ENCODE results near the gene SSH2.

The SSH2 gene

DNA sequence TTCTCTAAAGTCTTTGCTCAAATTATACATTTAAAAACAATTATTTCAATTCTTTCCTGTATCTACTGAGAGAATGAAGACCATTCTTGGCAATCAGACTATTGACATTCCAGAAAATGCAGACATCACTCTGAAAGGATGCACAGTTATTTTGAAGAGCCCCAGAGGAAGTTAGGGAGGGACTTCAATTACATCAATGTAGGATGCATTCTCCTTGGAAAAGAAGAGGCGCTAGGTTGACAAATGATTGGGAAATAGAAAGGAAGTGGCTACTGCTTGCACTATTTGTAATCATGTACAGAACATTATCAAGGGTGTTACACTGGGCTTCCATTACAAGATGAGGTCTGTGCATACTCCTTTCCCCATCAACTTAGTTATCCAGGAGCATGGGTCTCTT, 74.3 kb downstream of the SSH2 start:
- no peak for DNase-seq (ENCODE audit: low read depth, low spot score)
- TF ChIP-seq POLR2AphosphoS5 (IDR thresholded peaks at IDR 0.05; ENCODE audit: borderline replicate concordance, low read depth, low read length) = no peak
- TF ChIP-seq FOXP2 (optimal IDR thresholded peaks at IDR 0.05; ENCODE audit: control extremely low read depth, extremely low read length, insufficient read depth) = no peak
- no peak for TF ChIP-seq EZH2 (IDR thresholded peaks at IDR 0.05)
- Histone ChIP-seq H3K27ac (no peak overlapping the region), H3K9me3 (ENCODE audit: low read depth, low read length) (no peaks in the 10 kb centered on the region; the same call in 1 of the 2 replicates), H3K36me3 (ENCODE audit: insufficient read depth, low read length) (no peaks in the 10 kb centered on the region), H3K9ac (ENCODE audit: insufficient read length) (no peak overlapping the region), H3K4me3 (no peak overlapping the region)

DNA sequence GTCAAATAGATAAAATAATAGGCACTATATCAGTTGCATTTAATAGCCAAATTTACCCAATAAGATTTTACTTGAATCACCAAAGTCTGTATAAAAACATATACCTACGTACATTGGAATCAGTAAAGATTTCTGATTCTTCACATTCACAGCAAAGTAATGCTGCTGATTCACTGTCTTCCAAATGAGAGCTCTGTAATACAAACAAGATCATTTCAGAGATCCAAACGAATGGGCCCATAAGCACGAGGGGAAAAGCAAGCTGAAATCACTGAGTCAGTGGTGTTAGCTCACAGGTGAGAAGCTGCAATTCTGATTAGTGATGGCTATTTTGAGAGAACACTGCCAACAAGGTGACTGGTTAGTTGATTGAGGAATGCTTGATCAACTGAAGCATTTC, 81.3 kb downstream of the SSH2 start:
- DNase-seq (ENCODE audit: low read depth, low spot score) = no peak
- no peak overlapping the region for H3K9ac ChIP-seq (ENCODE audit: insufficient read length)
- H3K9me3 ChIP-seq (ENCODE audit: low read depth, low read length) = no peaks in the 10 kb centered on the region
- TF ChIP-seq FOXP2 (optimal IDR thresholded peaks at IDR 0.05; ENCODE audit: control extremely low read depth, extremely low read length, insufficient read depth) = no peak
- TF ChIP-seq EZH2 (IDR thresholded peaks at IDR 0.05) = no peak
- TF ChIP-seq POLR2AphosphoS5 (IDR thresholded peaks at IDR 0.05; ENCODE audit: borderline replicate concordance, low read depth, low read length) = no peak
- peaks cover 5% of the 10 kb centered on the region; the same call in 1 of the 2 replicates for H3K36me3 ChIP-seq (ENCODE audit: insufficient read depth, low read length)
- H3K27ac ChIP-seq = no peak overlapping the region
- H3K4me3 ChIP-seq = no peak overlapping the region

DNA sequence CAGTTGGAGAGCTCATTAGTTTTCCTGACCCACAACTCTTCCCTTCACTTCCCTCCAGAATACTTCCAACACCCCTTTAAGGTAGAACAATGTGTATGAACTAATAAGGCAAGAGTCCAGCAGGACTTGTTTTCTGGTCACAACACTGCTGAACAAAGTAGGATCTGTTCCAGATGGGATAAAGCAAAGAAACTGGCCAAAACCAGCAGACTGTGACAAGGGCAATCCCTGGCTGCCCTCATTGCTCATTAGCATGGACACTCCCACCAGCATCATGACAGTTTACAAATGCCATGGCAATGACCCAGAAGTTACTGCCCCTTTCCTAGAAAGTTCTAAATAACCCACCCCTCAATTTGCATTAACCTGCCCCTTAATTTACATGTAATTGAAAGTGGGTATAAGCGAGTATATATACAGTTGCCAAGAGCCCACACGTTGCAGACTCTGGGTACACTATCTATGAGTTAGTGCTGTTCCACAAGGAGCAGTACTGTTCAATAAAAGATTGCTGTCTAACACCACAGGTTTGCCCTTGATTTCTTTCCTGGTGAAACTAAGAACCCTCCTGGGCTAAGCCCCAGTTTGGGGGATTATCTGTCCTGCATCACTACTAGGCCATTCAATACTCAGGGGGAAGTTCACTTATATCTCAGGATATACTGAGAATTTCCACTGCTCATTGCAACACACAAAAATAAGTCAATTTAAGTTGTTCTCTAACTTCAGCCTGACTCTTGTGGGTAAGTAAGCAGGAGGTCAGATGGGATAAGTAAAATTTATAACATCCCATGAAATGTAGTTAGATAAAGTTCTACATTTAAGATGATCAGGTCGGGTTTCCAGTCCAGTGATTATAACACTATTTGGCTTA, 82.3 kb downstream of the SSH2 start:
- no peak overlapping the region for H3K27ac ChIP-seq
- no peak for DNase-seq (ENCODE audit: low read depth, low spot score)

DNA sequence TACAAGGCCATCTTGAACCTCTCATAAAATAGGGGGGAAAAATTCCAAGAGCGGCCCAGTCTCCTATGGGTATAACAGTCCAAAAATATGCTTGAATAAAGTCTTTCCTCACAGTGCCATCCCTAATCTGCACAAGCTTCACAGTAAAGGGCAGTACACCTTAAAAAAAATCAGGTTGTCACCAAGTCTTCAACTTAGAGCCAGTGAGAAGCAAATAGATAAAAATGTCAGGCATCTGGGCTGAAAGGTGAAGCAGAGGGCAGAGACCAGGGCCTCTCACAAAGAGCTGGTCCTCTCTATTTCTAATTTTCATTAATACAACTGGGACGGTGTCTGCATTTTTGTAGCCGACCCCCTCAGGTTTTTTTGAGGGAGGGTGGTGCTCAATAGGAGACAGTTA, 82.9 kb downstream of the SSH2 start:
- no peak overlapping the region for H3K27ac ChIP-seq
- no peak overlapping the region for H3K4me3 ChIP-seq
- no peaks in the 10 kb centered on the region for H3K9me3 ChIP-seq (ENCODE audit: low read depth, low read length)
- no peak overlapping the region for H3K9ac ChIP-seq (ENCODE audit: insufficient read length)
- no peak for TF ChIP-seq FOXP2 (optimal IDR thresholded peaks at IDR 0.05; ENCODE audit: control extremely low read depth, extremely low read length, insufficient read depth)
- no peak for TF ChIP-seq EZH2 (IDR thresholded peaks at IDR 0.05)
- no peak for TF ChIP-seq POLR2AphosphoS5 (IDR thresholded peaks at IDR 0.05; ENCODE audit: borderline replicate concordance, low read depth, low read length)
- peaks cover 5% of the 10 kb centered on the region; the same call in 1 of the 2 replicates for H3K36me3 ChIP-seq (ENCODE audit: insufficient read depth, low read length)
- DNase-seq (ENCODE audit: low read depth, low spot score) = no peak

More for the DNA sequence above, 82.3 kb downstream of the SSH2 start:
- TF ChIP-seq POLR2AphosphoS5 (IDR thresholded peaks at IDR 0.05; ENCODE audit: borderline replicate concordance, low read depth, low read length) = no peak
- TF ChIP-seq FOXP2 (optimal IDR thresholded peaks at IDR 0.05; ENCODE audit: control extremely low read depth, extremely low read length, insufficient read depth) = no peak
- TF ChIP-seq EZH2 (IDR thresholded peaks at IDR 0.05) = no peak
- no peak overlapping the region for H3K9ac ChIP-seq (ENCODE audit: insufficient read length)
- H3K36me3 ChIP-seq (ENCODE audit: insufficient read depth, low read length) = peaks cover 5% of the 10 kb centered on the region; the same call in 1 of the 2 replicates
- H3K4me3 ChIP-seq = no peak overlapping the region
- H3K9me3 ChIP-seq (ENCODE audit: low read depth, low read length) = no peaks in the 10 kb centered on the region

DNA sequence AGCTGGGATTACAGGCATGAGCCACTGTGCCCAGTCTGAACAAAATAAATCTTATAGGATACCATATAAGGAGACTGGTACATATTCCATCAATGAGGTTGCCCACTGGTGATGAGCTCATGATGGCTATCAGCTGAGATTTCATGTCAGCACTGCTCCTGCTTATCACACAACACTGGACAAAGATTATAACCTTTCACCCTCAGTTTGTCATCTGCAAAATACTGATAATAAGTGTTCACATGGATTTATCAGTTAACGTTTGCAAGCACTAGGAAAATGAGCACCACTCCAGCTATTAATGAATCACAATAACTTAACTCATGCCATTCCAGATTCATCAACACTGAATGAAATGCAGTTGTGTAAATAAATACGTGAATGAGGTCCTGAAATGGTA, 83.7 kb downstream of the SSH2 start:
- Histone ChIP-seq H3K9me3 (ENCODE audit: low read depth, low read length) (no peaks in the 10 kb centered on the region), H3K9ac (ENCODE audit: insufficient read length) (no peak overlapping the region), H3K27ac (no peak overlapping the region), H3K36me3 (ENCODE audit: insufficient read depth, low read length) (peaks cover 5% of the 10 kb centered on the region; the same call in 1 of the 2 replicates), H3K4me3 (no peak overlapping the region)
- DNase-seq (ENCODE audit: low read depth, low spot score) = no peak
- TF ChIP-seq FOXP2 (optimal IDR thresholded peaks at IDR 0.05; ENCODE audit: control extremely low read depth, extremely low read length, insufficient read depth) (no peak), POLR2AphosphoS5 (IDR thresholded peaks at IDR 0.05; ENCODE audit: borderline replicate concordance, low read depth, low read length) (no peak)

DNA sequence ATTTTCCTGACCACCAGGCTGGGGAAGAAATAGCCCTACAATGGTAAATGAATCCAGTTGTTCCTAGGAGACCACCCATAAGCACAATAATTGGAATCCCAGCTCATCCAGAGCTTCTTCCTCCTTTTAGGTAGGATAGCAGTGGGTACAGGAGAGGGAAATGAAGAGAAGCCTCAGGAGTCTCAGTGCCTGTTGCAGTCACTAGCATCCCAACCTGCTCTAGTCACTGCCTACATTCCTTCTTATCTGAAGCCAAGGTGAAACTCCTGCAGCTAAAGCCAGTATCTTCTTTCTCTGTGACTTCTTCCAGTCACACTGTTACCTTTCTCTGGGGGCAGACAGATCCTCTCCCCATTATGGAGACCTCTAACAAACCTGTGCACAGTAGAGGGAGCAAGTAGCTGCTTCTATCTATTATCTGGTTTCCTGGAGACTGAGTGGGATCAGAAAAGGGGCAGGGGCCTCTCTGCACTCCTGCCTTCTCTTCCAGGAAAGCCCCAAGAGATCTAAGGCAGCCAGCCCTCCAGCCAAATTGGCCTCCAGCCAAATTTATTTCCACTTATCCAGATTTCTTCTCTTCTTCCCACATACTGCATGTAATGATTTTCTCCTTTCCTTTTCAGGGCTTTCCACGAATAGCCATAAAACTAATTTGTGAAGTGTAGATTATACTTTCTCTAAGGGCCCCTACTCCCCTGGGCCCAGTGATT, 85.5 kb downstream of the SSH2 start:
- Histone ChIP-seq H3K4me3 (0 out of 2 replicates have a peak overlapping the region, but pooled peaks have one; percentile 1), H3K9me3 (ENCODE audit: low read depth, low read length) (no peaks in the 10 kb centered on the region), H3K36me3 (ENCODE audit: insufficient read depth, low read length) (peaks cover 5% of the 10 kb centered on the region; the same call in 1 of the 2 replicates), H3K27ac (no peak overlapping the region), H3K9ac (ENCODE audit: insufficient read length) (no peak overlapping the region)
- peak; percentile 91 for DNase-seq (ENCODE audit: low read depth, low spot score)
- TF ChIP-seq FOXP2 (optimal IDR thresholded peaks at IDR 0.05; ENCODE audit: control extremely low read depth, extremely low read length, insufficient read depth) = no peak
- TF ChIP-seq EZH2 (IDR thresholded peaks at IDR 0.05) = no peak
- TF ChIP-seq POLR2AphosphoS5 (IDR thresholded peaks at IDR 0.05; ENCODE audit: borderline replicate concordance, low read depth, low read length) = peak; percentile 29; the same call in 1 of the 2 replicates

DNA sequence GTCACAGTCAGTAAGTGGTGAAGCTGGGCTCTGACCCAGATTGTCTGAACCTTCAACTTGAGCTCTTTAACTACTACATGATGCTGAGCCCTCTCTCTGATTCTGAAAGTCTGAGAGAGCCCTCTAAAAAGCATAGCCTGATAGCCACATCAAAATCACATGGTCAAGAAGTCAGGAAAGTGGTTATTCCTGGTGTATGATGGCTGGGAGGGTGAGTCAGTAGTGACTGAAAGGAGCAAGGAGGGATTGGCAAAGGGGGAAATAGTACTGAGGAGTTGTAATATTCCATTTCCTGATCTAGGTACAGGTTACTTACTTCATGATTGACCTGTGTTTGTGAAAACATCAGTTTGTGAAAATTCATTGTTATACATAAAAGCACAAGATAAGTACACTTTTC, 89.1 kb downstream of the SSH2 start:
- no peaks in the 10 kb centered on the region for H3K9me3 ChIP-seq (ENCODE audit: low read depth, low read length)
- TF ChIP-seq FOXP2 (optimal IDR thresholded peaks at IDR 0.05; ENCODE audit: control extremely low read depth, extremely low read length, insufficient read depth) (no peak), POLR2AphosphoS5 (IDR thresholded peaks at IDR 0.05; ENCODE audit: borderline replicate concordance, low read depth, low read length) (no peak), EZH2 (IDR thresholded peaks at IDR 0.05) (no peak)
- H3K36me3 ChIP-seq (ENCODE audit: insufficient read depth, low read length) = no peaks in the 10 kb centered on the region

DNA sequence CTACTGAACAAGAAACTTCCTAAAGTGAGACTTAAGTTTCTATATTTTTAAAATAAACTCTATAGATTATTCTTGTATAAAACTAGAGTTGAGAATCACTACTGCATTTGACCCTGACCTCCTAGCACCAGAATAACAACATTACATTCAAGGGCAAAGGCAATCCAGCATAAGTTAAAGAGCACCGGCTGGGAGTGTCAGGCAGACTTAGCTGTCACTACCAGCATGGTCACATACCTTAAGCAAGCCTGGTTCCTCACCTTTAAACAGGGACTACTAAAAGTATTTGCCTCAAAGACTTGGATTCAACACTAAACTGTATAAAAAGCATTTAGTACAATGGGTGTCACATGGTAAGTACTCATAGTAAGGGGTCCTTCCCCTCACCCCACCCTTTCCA, 90.4 kb downstream of the SSH2 start:
- H3K27ac ChIP-seq = no peak overlapping the region
- no peak for DNase-seq (ENCODE audit: low read depth, low spot score)
- no peak overlapping the region for H3K9ac ChIP-seq (ENCODE audit: insufficient read length)
- TF ChIP-seq POLR2AphosphoS5 (IDR thresholded peaks at IDR 0.05; ENCODE audit: borderline replicate concordance, low read depth, low read length) (no peak), FOXP2 (optimal IDR thresholded peaks at IDR 0.05; ENCODE audit: control extremely low read depth, extremely low read length, insufficient read depth) (no peak)
- H3K4me3 ChIP-seq = no peak overlapping the region
- no peaks in the 10 kb centered on the region for H3K9me3 ChIP-seq (ENCODE audit: low read depth, low read length)
- no peaks in the 10 kb centered on the region for H3K36me3 ChIP-seq (ENCODE audit: insufficient read depth, low read length)

More for the DNA sequence above, 89.1 kb downstream of the SSH2 start:
- no peak for DNase-seq (ENCODE audit: low read depth, low spot score)
- Histone ChIP-seq H3K27ac (no peak overlapping the region), H3K4me3 (no peak overlapping the region), H3K9ac (ENCODE audit: insufficient read length) (no peak overlapping the region)
